Stimulated activated CD8-positive, alpha-beta memory T cell treated with anti-CD3 and anti-CD28 coated beads, Interleukin-15, amount 100 ng/mL, for 1 hour (primary cell): ENCODE results near the gene ATG101.

Source experiments
- DNase-seq: peaks from one replicate; pipeline ENCODE4 v3.0.0-alpha.2; 2020; ENCODE audit warnings: low read depth

Gene ATG101

GRCh38 chr12:52079576-52080402 is 10.0 kb downstream of the ATG101 start, which contains the start of gene SMIM41:
Gene SMIM41, plus strand, starts transcription at chr12:52079704. Its CDS starts 76 bp downstream, at chr12:52079780.
- no peak for DNase-seq

GRCh38 chr12:52080403-52081251 is 10.8 kb downstream of the ATG101 start:
- no peak for DNase-seq

- DNase-seq: no peak
Measured at GRCh38 chr12:52081263-52081733, 11.5 kb downstream of the ATG101 start.

GRCh38 chr12:52082026-52082668 is 12.4 kb downstream of the ATG101 start:
- no peak for DNase-seq

- no peak for DNase-seq
Measured at GRCh38 chr12:52082669-52082987, 12.8 kb downstream of the ATG101 start.

GRCh38 chr12:52082988-52083637 is 13.3 kb downstream of the ATG101 start:
- DNase-seq: peak; percentile 46

GRCh38 chr12:52083638-52083996 is 13.8 kb downstream of the ATG101 start:
- no peak for DNase-seq

- no peak for DNase-seq
Measured at GRCh38 chr12:52084491-52085231, 14.9 kb downstream of the ATG101 start.

- no peak for DNase-seq
Measured at GRCh38 chr12:52085682-52086180, 16.0 kb downstream of the ATG101 start.

- no peak for DNase-seq
Measured at GRCh38 chr12:52086366-52086765, 16.6 kb downstream of the ATG101 start.

GRCh38 chr12:52086944-52087835 is 17.4 kb downstream of the ATG101 start:
- no peak for DNase-seq

GRCh38 chr12:52087961-52088820 is 18.4 kb downstream of the ATG101 start:
- no peak for DNase-seq

GRCh38 chr12:52089491-52089890 is 19.7 kb downstream of the ATG101 start:
- DNase-seq: no peak

- no peak for DNase-seq
Measured at GRCh38 chr12:52090291-52090690, 20.5 kb downstream of the ATG101 start.

GRCh38 chr12:52091061-52091460 is 21.3 kb downstream of the ATG101 start:
- no peak for DNase-seq

GRCh38 chr12:52091869-52092268 is 22.1 kb downstream of the ATG101 start:
- no peak for DNase-seq

- DNase-seq: no peak
Measured at GRCh38 chr12:52093346-52093745, 23.6 kb downstream of the ATG101 start.

GRCh38 chr12:52096332-52097044 is 26.7 kb downstream of the ATG101 start:
- DNase-seq: no peak
